Kidney epithelial cell (primary cell): ENCODE data around the gene PSMB9. TPM values are rescaled to one million over a fixed set of nuclear protein-coding genes. Genes with fewer than 3 reads are reported as not detected.

ENCODE experiments used
- DNase-seq: peaks from one replicate; pipeline ENCODE4 v3.0.0-alpha.2; 2010; ENCODE audit warnings: low read depth
- H3K27me3 ChIP-seq: 2 replicates; pipeline ENCODE4 v1.6.0; 2011; ENCODE audit warnings: low read length; ENCODE audit not compliant: control insufficient read depth, insufficient read depth
- H3K36me3 ChIP-seq: 2 replicates; pipeline ENCODE4 v1.5.1; 2011; ENCODE audit warnings: low read length; ENCODE audit not compliant: control insufficient read depth, insufficient read depth
- H3K4me3 ChIP-seq: 2 replicates; pipeline ENCODE4 v1.5.1; 2011; ENCODE audit warnings: low read depth, mild to moderate bottlenecking, control low read depth, low read length
- CTCF ChIP-seq: IDR thresholded peaks from 2 replicates; pipeline ENCODE4 v1.5.1; 2011; ENCODE audit warnings: mild to moderate bottlenecking, moderate library complexity, low read length, control low read depth, inconsistent platforms; ENCODE audit not compliant: insufficient read depth, poor library complexity, severe bottlenecking
- total RNA-seq: library from RNA; depleted of rRNA; stranded (reverse); fragments of >200 nt; gene quantifications from 2 replicates; pipeline ENCODE4 v1.2.3, GENCODE V29; 2015

PSMB9 gene
- total RNA-seq, 1 donor from 2014 or later: 23.0 TPM

- no peaks in the 10 kb centered on the region for H3K27me3 ChIP-seq
- H3K36me3 ChIP-seq: peaks cover 2% of the 10 kb centered on the region
- H3K4me3 ChIP-seq: peak overlapping the region; percentile 72
- no peak for TF ChIP-seq CTCF
- DNase-seq: no peak
These were observed 1.8 kb upstream of the PSMB9 start for GRCh38 chr6:32852018-32852843.

- peak overlapping the region; percentile 72 for H3K4me3 ChIP-seq
- H3K36me3 ChIP-seq: peaks cover 2% of the 10 kb centered on the region
- no peak for DNase-seq
- TF ChIP-seq CTCF: no peak
- H3K27me3 ChIP-seq: no peaks in the 10 kb centered on the region
These were observed 1.0 kb upstream of the PSMB9 start for GRCh38 chr6:32852844-32853540.

- Histone ChIP-seq H3K4me3 (peak overlapping the region; percentile 72), H3K36me3 (peaks cover 2% of the 10 kb centered on the region), H3K27me3 (no peaks in the 10 kb centered on the region)
- no peak for DNase-seq
- no peak for TF ChIP-seq CTCF
These were observed 585 bp downstream of the PSMB9 start for GRCh38 chr6:32854376-32855178.

- Histone ChIP-seq H3K36me3 (peaks cover 2% of the 10 kb centered on the region), H3K27me3 (no peaks in the 10 kb centered on the region), H3K4me3 (no peak overlapping the region)
- no peak for DNase-seq
- TF ChIP-seq CTCF: no peak
These were observed 1.6 kb downstream of the PSMB9 start for GRCh38 chr6:32855467-32856174.

- TF ChIP-seq CTCF: no peak
- H3K27me3 ChIP-seq: no peaks in the 10 kb centered on the region
- H3K36me3 ChIP-seq: no peaks in the 10 kb centered on the region
- no peak overlapping the region for H3K4me3 ChIP-seq
- no peak for DNase-seq
These were observed 3.3 kb downstream of the PSMB9 start for GRCh38 chr6:32857156-32857891.
